Smooth muscle cell (in vitro differentiated cells): ENCODE measurements around the gene ASB2. TPM values are rescaled to one million over a fixed set of nuclear protein-coding genes. Genes with fewer than 3 reads are reported as not detected.

ENCODE experiments used
- DNase-seq: peaks from one replicate; lab custom pipeline; 2025; ENCODE audit not compliant: unreplicated experiment; lab: John Stamatoyannopoulos, UW
- H2AFZ ChIP-seq: fragments of 200-600 bp; sonication (generic); 2 replicates; pipeline ENCODE4 v1.6.0; 2016; ENCODE audit warnings: antibody characterized with exemption, low read depth, mild to moderate bottlenecking
- H3F3A ChIP-seq: fragments of 200-600 bp; sonication (generic); 2 replicates; pipeline ENCODE4 v1.6.0; 2017; ENCODE audit warnings: antibody characterized with exemption, low read depth
- H3K27ac ChIP-seq: fragments of 200-600 bp; sonication (generic); 2 replicates; pipeline ENCODE4 v1.5.1; 2016; ENCODE audit warnings: low read depth, mild to moderate bottlenecking
- H3K27me3 ChIP-seq: fragments of 200-600 bp; sonication (generic); 2 replicates; pipeline ENCODE4 v1.6.1; 2016; ENCODE audit warnings: low read depth, mild to moderate bottlenecking
- H3K36me3 ChIP-seq: fragments of 200-600 bp; sonication (generic); 2 replicates; pipeline ENCODE4 v1.5.1; 2016; ENCODE audit warnings: low read depth
- H3K4me1 ChIP-seq: fragments of 200-600 bp; sonication (generic); 2 replicates; pipeline ENCODE4 v1.5.1; 2016; ENCODE audit warnings: low read depth
- H3K4me2 ChIP-seq: fragments of 200-600 bp; sonication (generic); 2 replicates; pipeline ENCODE4 v1.6.0; 2016; ENCODE audit warnings: mild to moderate bottlenecking
- H3K4me3 ChIP-seq: fragments of 200-600 bp; sonication (generic); 2 replicates; pipeline ENCODE4 v1.5.1; 2016; ENCODE audit warnings: mild to moderate bottlenecking
- H3K79me2 ChIP-seq: fragments of 200-600 bp; sonication (generic); 2 replicates; pipeline ENCODE4 v1.6.0; 2016; ENCODE audit warnings: low read depth, mild to moderate bottlenecking
- H3K9ac ChIP-seq: fragments of 200-600 bp; sonication (generic); 2 replicates; pipeline ENCODE4 v1.6.0; 2016; ENCODE audit warnings: low read depth
- H3K9me3 ChIP-seq: fragments of 200-600 bp; sonication (generic); replicated peaks from 2 replicates; pipeline ENCODE4 v1.5.1; 2016; ENCODE audit warnings: low read depth
- H4K20me1 ChIP-seq: fragments of 200-600 bp; sonication (generic); 2 replicates; pipeline ENCODE4 v1.6.0; 2016; ENCODE audit warnings: low read depth
- WGBS: methylation state at CpG from one replicate; pipeline ENCODE4 v1.1.7; 2016; ENCODE audit warnings: low lambda C conversion rate; 5-methylcytosine and 5-hydroxymethylcytosine counted together
- polyA plus RNA-seq: library from polyadenylated mRNA; unstranded; fragments of >200 nt; fragmentation: Nextera tagmentation; extraction: Ambion mirVana; gene quantifications from 2 replicates; pipeline ENCODE4 v1.2.1, GENCODE V29; 2016
- total RNA-seq: library from RNA; depleted of rRNA; stranded (reverse); fragments of >200 nt; gene quantifications from 2 replicates; pipeline ENCODE4 v1.2.3, GENCODE V29; 2014
- TF ChIP-seq, protein P1 (sequence below): fragments of 200-600 bp; sonication (generic); IDR thresholded peaks from 2 replicates; pipeline ENCODE4 v1.5.1; 2017; ENCODE audit warnings: borderline replicate concordance, mild to moderate bottlenecking, antibody characterized with exemption; ENCODE audit not compliant: insufficient read depth, poor library complexity, severe bottlenecking

ASB2 gene
- total and polyA plus RNA-seq, 2 experiments from 2014 or later, result 0.99 TPM; not detected in 1

DNA sequence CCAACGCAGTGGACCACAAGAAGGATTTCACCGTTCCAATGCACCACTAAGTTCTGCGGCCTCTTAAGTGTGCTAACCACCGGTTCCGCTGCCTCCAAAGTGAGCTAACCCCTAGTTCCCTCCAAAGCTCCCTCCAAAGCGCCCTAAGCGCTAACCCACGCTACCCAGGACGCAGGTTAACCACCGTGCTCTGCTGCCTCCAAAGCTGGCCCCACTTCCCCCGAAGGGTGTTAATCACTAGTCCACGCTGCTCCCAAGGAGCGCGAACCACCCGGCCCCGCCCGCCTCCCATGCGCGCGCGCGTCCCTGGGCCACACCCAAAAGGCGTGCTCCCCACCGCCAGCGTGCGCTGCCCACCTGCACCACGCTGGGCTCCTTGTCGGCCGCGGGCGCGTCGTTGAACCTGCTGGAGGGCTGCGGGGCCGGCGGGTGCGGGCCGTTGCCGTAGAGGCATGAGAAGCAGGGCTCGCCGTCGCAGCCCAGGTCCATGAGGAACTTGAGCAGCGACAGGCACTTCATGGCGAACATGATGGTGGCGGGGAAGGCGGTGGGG, 37.5 kb downstream of the ASB2 start:
- Histone ChIP-seq H3K9ac (no peak overlapping the region), H3K27ac (no peak overlapping the region), H3K9me3 (no peaks in the 10 kb centered on the region), H2AFZ (no peak overlapping the region), H3K4me3 (no peak overlapping the region), H3K4me1 (no peaks in the 10 kb centered on the region), H3K4me2 (peak overlapping the region; percentile 80), H3K36me3 (no peaks in the 10 kb centered on the region), H3K79me2 (no peaks in the 10 kb centered on the region), H4K20me1 (no peaks in the 10 kb centered on the region), H3K27me3 (peaks cover 19% of the 10 kb centered on the region), H3F3A (no peaks in the 10 kb centered on the region)
- no peak for DNase-seq
- 49% methylated on average over 46 of the region's 46 CpGs for WGBS
- TF ChIP-seq, protein P1, sequence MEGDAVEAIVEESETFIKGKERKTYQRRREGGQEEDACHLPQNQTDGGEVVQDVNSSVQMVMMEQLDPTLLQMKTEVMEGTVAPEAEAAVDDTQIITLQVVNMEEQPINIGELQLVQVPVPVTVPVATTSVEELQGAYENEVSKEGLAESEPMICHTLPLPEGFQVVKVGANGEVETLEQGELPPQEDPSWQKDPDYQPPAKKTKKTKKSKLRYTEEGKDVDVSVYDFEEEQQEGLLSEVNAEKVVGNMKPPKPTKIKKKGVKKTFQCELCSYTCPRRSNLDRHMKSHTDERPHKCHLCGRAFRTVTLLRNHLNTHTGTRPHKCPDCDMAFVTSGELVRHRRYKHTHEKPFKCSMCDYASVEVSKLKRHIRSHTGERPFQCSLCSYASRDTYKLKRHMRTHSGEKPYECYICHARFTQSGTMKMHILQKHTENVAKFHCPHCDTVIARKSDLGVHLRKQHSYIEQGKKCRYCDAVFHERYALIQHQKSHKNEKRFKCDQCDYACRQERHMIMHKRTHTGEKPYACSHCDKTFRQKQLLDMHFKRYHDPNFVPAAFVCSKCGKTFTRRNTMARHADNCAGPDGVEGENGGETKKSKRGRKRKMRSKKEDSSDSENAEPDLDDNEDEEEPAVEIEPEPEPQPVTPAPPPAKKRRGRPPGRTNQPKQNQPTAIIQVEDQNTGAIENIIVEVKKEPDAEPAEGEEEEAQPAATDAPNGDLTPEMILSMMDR, result no peak

DNA sequence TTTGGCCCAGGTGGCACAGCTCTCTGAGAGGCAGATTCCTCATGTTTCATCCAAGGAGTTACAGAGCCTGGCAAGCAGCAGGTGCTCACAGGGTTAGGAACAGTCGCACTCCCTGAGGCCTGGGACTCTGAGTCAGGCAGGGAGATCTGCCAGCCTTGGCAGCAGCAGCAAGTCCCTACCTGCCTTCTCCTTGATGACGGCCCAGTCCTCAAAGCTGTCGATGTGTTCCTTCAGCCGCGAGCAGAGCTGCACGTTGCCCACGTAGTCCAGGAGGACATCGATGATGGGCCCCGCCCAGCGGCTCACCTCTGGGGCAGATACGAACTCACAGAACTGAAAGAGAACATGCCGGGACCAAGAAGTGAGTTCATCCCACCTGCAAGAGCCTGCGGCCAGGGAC, 38.9 kb downstream of the ASB2 start:
- 90% methylated on average over 13 of the region's 13 CpGs for WGBS
- no peaks in the 10 kb centered on the region for H4K20me1 ChIP-seq
- no peaks in the 10 kb centered on the region for H3F3A ChIP-seq
- H3K36me3 ChIP-seq, result no peaks in the 10 kb centered on the region
- H3K27ac ChIP-seq, result no peak overlapping the region
- no peaks in the 10 kb centered on the region for H3K4me1 ChIP-seq
- H3K4me2 ChIP-seq, result no peak overlapping the region
- no peaks in the 10 kb centered on the region for H3K79me2 ChIP-seq
- TF ChIP-seq, protein P1, result no peak
- H3K4me3 ChIP-seq, result no peak overlapping the region
- no peak overlapping the region for H2AFZ ChIP-seq
- peaks cover 19% of the 10 kb centered on the region for H3K27me3 ChIP-seq
- H3K9me3 ChIP-seq, result no peaks in the 10 kb centered on the region
- no peak for DNase-seq
- no peak overlapping the region for H3K9ac ChIP-seq

DNA sequence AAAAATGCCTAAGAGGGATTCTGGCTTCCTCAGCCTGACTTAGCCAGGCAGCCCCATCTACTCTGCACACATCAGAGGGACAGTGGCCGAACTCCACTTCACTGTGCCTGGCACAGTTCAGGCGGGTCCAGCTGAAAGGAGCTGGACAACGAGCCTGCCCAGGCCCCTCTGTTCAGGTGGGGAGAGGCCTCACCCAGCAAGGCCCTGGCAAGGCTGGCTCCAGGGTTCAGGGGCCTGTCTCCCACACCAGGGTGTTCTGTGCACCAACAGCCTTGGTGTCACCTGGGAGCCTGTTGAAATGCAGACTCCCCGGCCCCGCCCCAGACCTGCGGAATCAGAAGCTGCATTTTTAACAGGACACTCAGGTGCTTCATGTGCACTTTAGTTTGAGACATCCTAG, 39.4 kb downstream of the ASB2 start:
- no peak for DNase-seq
- Histone ChIP-seq H3F3A (no peaks in the 10 kb centered on the region), H3K9ac (no peak overlapping the region), H3K79me2 (no peaks in the 10 kb centered on the region), H2AFZ (no peak overlapping the region), H3K27me3 (peaks cover 19% of the 10 kb centered on the region), H3K4me2 (no peak overlapping the region), H3K4me3 (no peak overlapping the region), H3K9me3 (no peaks in the 10 kb centered on the region), H3K4me1 (no peaks in the 10 kb centered on the region), H3K36me3 (no peaks in the 10 kb centered on the region), H3K27ac (no peak overlapping the region), H4K20me1 (no peaks in the 10 kb centered on the region)
- WGBS, result 91% methylated on average over 6 of the region's 6 CpGs
- TF ChIP-seq, protein P1, result no peak

DNA sequence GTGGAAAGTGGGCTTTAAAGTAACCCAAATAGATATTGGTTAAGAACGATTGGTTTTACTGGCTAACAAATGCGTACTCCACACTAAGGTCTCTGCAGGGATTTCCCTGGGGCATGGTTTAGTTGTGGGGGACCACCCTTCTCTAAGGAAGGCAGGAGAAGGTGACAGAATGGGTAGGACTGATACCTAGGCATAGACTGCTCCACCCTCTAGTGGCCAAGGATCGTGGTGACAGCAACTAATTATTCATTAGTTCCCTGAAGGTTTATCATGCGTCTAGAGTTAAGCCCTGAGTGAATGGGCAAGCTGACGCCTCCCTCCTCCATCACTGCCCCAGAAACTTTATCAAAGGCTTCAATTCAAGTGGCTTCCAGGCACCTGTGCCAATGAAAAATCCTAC, 40.1 kb downstream of the ASB2 start:
- no peak for DNase-seq

More for the DNA sequence above, 40.1 kb downstream of the ASB2 start:
- 20% methylated on average over 5 of the region's 5 CpGs for WGBS
- no peaks in the 10 kb centered on the region for H4K20me1 ChIP-seq
- H3K79me2 ChIP-seq, result no peaks in the 10 kb centered on the region
- no peak overlapping the region for H3K9ac ChIP-seq
- H3K36me3 ChIP-seq, result no peaks in the 10 kb centered on the region
- H3K4me3 ChIP-seq, result no peak overlapping the region
- no peak overlapping the region for H3K4me2 ChIP-seq
- no peak overlapping the region for H2AFZ ChIP-seq
- TF ChIP-seq, protein P1, result peak; percentile 58
- no peak overlapping the region for H3K27ac ChIP-seq
- H3F3A ChIP-seq, result no peaks in the 10 kb centered on the region
- no peaks in the 10 kb centered on the region for H3K9me3 ChIP-seq
- H3K27me3 ChIP-seq, result peaks cover 19% of the 10 kb centered on the region
- H3K4me1 ChIP-seq, result no peaks in the 10 kb centered on the region
